ENCODE data around the gene GSTCD.
"Not testable (repeated sequence)": the region's sequence is repeated elsewhere in the genome, so short reads cannot be mapped to it uniquely, and the experiment has no call there.

The GSTCD gene

DNA sequence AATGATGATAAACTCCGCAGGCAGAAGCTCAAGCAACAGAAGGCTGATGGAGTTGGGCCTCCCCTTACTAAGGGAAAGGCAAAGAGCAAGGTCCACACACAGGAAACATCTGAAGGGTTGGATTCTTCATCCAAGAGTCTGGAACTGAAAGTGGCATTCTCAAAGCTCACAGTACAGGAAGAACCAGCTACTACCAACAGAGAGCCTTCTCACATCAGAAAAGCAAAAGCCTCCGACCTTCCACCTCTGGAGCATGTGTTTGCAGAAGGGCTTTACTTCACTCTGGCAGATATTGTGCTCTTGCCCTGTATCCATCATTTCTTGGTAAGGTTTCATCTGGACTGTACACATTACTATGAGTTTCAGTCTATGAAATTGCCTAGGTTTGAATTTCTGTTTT is 10.6 kb downstream of the GSTCD start:
- no peak for DNase-seq

DNA sequence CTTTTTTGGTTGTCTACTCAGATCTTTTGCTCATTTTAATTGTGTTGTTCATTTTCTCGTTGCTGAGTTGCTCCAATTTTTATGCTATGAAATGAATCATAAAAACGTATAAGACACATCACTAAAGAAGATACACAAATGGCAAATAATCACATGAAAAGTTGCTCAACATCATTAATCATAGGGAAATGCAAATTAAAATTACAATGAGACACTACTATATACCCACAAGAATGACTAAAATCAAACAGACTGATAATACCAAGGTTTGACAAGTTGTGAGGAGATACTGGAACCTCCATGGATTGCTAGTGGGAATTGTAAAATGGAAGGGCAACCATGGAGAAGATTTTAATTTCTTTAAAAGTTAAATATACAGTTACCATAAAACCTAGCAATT is 17.0 kb downstream of the GSTCD start:
- no peak for DNase-seq

DNA sequence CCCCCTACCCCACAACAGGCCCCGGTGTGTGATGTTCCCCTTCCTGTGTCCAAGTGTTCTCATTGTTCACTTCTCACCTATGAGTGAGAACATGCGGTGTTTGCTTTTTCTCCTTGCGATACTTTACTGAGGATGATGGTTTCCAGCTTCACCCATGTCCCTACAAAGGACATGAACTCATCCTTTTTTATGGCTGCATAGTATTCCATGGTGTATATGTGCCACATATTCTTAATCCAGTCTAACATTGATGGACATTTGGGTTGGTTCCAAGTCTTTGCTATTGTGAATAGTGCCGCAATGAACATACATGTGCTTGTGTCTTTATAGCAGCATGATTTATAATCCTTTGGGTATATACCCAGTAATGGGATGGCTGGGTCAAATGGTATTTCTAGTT is 21.3 kb downstream of the GSTCD start:
- DNase-seq: not testable (repeated sequence)

DNA sequence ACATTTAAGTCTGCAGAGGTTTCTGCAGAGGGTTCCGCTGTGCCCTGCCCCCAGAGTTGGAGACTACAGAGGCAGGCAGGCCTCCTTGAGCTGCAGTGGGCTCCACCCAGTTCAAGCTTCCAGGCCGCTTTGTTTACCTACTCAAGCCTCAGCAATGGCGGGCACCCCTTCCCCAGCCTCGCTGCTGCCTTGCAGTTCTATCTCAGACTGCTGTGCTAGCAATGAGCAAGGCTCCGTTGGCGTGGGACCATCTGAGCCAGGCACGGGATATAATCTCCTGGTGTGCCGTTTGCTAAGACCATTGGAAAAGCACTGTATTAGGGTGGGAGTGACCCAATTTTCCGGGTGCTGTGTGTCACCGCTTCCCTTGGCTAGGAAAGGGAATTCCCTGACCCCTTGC is 26.6 kb downstream of the GSTCD start:
- not testable (repeated sequence) for DNase-seq

DNA sequence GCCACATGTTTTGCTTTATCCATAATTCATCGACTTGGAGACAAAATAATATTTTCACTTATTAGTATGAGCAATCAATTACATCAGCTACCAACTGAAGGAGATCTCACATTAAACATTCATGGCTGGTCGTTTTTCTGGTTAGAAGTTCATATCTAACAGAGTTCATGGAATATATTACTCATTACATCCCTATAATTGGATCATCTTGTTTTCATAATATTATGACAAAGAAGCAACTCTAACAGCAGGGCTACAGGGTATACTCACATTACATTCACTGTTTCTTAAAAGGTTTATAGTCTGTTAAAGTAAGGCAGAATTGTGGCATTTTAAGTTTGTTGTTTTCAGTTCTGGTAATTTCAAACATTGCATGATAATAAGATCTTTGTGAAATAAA is 33.0 kb downstream of the GSTCD start:
- no peak for DNase-seq

DNA sequence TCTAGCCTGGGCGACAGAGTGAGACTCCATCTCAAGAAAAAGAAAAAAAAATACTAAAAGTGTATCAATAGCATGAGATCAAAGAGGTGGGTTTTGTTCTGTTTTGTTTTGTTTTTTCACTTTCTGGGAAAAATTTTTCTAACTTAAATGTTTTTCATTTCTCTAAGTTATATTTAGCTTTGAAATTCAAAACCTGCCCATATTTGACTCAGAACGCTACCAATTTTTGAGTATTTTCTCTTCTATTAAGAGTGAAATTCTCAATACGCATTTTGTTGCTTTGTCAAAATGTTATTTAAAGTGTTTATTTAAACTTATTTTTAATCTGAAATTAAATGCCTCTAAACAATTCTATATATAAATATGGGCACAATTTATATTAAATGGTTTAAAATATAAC is 39.6 kb downstream of the GSTCD start:
- DNase-seq: no peak

DNA sequence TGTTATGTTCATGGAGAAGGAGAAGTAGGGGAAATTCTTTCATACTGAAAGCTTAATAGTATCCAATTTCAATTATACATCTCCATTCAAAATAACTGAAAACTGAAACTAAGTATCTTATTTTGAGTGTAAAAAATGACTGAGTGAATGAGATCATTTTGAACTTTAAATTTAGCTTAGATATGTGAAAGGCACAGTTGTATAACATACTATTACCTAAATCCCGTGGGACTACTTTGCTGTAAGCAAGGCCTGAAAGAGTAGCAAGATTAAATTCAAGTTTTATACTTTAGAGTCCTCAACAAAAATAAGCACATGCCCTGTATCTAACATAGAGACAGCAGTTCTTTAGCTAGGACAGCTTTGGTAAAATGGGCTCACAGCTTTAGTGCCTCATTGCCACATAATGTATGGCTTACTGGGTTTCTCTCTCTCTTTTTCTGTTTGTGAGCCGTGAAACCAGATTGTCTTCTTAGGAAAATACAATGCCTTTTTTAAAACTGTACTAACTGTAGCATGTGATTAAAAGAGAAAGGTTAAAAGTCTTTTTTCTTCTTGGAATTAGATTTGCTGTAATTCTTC is 43.2 kb downstream of the GSTCD start:
- no peak for DNase-seq

DNA sequence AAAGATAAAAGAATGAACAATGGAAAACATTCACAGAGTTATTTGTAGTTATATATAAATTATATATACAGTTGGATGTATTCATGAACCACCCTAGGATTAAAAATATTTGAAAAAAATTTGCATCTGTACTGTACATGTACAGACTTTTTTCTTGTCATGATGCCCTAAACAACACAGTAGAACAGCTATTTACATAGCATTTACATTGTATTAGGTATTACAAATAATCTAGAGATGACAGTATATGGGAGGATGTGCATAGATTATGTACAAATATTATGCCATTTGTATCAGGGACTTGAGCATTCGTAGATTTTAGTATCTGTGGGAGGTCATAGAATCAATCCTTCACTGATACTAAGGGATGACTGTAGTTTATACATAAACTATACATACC is 44.8 kb downstream of the GSTCD start:
- DNase-seq: no peak

DNA sequence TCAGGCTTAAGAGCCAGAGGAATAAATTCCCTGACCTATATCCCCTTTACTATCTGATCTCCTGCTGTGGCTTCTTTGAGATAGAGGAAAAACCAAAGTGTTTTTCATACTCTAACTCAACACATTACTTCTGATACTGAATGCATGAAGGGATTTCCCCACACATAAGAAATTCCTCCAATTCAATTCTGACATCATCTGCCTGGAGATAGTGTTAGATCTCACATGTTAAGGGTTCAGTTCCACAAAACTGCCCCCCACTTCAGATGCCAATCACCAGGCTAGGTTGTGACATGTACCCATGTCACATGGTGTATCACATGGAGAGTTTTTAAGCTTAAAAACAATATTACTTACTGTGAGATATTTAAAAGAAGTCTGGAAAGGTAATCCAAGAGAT is 46.8 kb downstream of the GSTCD start:
- no peak for DNase-seq

DNA sequence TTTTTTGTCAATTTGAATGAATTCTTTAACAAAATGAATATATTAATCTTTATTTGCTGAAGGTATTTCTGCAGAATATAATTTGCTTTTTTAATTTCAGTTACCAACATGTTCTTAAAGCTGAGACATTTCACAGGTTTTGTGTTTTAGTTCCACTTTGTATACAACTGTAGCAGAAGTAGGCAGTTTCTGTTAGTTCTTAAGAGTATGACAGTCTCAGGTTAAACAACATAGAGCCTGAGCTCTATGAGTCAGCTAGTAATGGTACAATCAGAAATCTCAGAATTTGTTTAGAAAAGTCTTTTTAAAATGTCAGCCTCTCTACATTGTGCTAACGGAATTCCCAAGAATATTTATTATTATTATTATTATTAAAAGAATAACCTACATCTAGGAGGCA is 50.4 kb downstream of the GSTCD start:
- no peak for DNase-seq

DNA sequence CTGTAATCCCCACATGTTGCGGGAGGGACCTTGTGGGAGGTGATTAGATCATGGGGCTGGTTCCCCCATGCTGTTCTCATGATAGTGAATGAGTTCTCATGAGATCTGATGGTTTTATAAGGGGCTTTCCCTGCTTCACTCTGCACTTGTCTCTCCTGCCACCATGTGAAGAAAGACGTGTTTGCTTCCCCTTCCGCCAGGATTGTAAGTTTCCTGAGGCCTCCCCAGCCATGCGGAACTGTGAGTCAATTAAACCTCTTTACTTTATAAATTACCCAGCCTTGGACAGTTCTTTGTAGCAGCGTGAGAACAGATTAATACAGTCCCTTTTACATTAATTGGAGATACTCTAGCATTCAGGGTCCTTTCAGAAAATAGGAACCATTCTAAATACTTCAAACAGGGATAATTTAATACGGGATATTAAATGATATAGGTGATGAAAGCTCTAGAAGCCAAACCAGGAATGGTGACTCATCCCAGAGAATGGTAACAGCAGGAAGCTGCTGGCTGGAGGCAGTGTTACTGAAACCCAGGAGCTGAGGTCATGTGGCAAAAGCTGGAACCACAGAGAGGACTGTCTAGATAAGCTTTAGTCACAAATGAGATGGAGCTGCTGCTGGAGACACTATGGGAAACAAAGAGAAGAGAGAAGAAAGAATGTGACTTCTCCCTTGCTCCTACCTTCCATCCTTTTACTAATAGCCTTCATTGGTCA is 57.3 kb downstream of the GSTCD start:
- no peak for DNase-seq

DNA sequence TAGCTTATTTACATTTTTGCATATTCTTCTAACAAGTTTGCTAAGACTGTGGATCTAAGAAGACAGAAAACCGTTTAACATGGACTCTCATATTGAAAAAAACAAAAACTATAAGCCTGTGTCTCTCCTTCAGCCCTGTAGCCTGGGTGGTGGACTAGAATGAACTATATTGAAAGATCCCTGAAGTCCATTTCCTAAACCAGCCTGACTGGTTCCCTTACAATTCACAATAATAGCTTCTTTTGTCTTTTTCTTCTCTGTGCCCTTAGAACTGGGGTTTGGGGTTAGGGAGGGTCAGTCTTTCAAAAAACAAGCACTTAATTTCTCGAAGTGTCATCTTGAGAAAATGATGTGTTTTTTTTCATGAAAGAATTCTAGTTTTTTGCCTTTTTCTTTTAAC is 59.0 kb downstream of the GSTCD start:
- DNase-seq: no peak

DNA sequence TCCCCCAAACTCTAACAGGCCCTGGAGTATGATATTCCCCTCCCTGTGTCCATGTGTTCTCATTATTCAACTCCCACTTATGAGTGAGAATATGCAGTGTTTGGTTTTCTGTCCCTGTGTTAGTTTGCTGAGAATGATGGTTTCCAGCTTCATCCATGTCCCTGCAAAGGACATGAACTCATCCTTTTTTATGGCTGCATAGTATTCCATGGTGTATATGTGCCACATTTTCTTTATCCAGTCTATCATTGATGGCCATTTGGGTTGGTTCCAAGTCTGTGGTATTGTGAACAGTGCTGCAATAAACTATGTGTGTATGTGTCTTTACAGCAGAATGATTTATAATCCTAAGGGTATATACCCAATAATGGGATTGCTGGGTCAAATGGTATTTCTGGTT is 61.9 kb downstream of the GSTCD start:
- not testable (repeated sequence) for DNase-seq

DNA sequence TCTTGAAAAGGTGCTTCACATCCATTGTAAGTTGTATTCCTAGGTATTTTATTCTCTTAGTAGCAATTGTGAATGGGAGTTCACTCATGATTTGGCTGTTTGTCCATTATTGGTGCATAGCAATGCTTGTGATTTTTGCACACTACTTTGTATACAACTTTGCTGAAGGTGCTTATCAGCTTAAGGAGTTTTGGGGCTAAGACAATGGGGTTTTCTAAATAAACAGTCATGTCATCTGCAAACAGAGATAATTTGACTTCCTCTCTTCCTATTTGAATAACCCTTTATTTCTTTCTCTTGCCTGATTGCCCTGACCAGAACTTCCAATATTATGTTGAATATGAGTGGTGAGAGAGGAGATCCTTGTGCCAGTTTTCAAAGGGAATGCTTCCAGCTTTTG is 63.5 kb downstream of the GSTCD start:
- DNase-seq: not testable (repeated sequence)

DNA sequence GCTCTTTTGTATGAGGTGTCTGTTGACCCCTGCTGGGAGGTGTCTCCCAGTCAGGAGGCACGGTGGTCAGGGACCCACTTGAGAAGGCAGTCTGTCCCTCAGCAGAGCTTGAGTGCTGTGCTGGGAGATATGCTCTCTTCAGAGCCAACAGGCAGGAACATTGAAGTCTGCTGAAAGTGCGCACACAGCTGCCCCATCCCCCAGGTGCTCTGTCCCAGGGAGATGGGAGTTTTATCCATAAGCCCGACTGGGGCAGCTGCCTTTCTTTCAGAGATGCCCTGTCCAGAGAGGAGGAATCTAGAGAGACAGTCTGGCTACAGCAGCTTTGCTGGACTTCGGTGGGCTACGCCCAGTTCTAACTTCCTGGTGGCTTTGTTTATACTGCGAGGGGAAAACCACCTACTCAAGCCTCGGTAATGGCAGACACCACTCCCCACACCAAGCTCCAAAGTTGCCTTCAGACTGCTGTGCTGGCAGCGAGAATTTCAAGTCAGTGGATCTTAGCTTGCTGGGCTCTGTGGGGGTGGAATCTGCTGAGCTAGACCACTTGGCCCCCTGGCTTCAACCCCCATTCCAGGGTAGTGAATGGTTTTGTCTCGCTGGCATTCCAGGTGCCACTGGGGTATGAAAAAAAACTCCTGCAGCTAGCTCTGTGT is 67.3 kb downstream of the GSTCD start:
- not testable (repeated sequence) for DNase-seq

DNA sequence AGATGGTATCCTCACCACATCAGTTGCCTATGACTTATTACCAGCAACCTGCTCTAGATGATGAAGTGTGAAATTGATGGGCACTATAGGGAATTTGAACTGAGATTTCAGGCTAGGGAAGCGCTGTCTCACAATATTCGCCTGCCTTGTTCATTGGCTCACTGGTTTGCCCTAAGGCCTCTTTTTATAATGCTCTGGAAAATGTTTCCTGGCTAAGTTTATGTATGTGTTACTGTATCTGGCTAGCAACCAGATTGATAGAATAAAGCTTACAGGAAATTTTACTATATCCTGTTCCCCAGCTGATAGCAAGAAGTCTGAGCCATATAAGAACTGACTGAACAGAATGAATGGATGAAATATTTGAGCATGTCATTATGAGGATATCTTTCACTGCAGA is 71.6 kb downstream of the GSTCD start:
- no peak for DNase-seq

DNA sequence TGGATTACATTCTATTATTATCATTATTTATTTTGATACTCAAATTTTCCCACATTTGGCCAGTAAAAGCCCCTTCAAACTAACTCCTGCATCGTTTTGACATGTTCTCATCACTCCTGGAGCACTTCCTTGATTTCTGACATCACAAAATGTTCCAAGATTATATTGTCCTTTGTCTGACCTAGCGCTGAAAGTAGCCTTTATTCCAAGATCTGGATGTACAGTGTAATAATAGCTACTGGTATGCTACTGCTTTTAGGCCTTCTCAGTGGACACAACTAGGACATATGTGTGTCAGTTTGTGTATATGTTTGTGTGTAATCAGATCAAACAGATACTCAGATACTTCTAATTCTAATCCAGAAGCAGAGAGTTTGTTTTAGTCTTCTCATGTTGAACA is 76.2 kb downstream of the GSTCD start:
- DNase-seq: no peak

DNA sequence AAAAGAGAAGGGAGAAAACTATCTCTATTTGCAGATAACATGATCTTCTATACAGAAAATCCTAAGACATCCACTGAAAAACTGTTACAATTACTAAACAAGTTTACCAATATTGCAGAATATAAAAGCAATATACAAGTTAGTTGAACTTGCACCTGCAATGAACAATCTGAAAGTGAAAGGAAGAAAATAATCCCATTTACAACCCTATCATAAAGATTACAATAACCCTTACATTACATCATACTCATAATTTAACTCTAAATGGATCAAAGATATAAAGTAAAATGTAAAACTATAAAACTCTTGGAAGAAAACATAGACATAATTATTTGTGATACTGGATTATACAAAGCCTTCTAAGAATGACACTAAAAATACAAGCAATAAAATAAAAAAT is 77.2 kb downstream of the GSTCD start:
- no peak for DNase-seq

DNA sequence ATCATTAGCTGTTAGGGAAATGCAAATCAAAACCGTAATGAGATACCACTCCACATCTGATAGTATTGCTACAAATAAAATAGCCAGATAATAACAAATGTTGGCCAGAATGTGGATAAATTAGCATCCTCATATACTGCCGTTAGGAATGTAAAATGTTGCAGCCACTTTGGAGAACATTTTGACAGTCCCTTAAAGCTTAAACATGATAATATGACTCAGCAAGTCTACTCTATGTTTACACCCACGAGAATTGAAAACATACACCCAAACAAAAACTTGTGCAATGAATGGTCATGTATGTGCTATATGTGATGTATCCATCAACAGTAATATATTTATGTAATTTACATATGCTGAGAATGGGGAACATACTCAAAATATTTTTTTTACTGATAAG is 78.2 kb downstream of the GSTCD start:
- DNase-seq: no peak

DNA sequence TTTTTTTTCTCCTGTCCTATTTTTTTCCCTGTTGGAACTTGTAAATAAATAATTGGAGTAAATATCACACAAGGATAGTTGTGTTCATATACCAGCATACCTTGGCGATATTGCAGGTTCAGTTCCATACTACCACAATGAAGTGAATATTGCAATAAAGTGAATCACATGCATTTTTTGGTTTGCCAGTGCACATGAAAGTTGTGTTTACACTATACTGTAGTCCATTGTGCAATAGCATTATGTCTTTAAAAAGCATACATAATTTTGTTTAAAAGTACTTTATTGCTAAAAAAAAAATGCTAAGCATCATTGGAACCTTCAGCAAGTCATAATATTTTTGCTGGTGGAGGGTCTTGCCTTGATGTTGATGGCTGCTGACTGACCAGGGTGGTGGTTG is 88.6 kb downstream of the GSTCD start:
- no peak for DNase-seq

DNA sequence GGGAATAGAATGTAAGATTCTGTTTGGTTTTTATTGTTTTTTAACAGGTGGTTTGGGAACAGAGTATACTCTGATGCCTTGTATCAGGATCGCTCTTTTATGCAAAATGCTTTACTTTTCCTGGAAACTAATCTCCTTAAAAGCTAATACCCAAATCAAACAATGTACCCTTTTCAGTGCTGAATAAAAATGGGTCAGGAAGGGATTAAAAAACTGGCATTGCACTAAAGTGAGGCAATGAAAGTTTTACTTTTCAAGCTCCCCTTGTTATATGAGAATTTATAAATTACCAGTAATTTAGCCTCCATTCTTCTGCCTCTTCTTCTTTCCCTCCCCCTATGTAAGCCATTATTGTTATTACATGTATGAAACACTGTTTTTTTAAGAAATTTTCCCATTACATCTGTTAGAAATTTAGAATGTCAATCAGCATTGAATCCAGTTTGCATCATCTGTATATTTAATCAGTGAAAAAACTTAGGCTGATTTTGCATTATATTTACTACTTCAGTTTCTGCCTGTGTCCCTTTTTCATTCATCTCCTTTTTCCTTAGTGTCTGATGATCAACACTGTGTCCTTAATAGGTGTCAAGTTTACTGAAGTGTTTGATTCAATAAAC is 97.0 kb downstream of the GSTCD start:
- no peak for DNase-seq

DNA sequence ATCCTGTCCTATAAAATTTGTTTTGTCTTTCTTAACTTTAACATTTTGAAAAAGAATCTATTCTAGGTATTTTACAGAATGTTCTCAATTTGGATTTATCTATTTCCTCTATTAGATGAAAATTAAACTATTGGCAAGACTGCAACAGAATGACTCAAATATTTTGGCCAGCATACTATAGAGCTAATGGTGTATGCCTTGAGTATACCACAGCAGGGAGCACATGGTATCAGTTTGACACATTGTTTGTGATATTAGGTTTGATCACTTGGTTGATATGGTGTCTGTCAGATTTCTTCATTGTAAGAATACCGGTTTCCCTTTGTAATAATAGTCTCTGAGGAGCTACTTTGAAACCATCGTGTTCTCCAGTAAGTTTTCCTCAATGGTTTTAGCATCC is 98.9 kb downstream of the GSTCD start:
- no peak for DNase-seq

DNA sequence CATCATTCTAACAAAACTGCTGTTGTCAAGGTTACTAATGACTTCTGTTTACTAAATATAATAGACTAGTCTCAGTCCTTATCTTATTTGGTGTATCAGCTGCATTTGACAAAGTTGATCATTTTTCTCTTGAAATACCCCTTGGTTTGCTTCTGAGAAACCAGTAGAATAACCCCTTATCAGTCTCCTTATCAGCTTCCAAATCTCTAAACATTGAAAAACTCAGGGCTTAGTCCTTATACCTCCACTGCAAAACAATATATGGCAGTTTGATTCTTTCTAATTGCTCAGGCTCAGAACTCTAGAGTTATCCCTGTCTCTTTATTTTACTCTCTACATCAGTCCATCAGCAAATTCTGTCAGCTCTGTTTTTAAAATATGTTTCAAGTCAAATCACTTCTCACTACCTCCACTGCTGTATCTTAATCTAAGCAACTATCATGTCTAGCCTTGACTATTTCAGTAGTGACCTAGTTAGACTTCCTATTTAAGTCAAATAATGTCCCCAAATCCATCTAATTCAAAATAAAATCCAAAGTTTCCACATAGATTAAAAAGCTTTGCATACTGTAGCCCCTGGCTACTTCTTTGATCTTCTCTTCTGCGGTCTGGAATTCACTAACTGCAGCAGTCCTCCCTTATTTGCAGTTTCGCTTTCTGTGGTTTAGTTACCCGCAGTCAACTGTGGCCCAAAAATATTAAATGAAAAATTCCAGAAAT is 99.6 kb downstream of the GSTCD start:
- DNase-seq: no peak

DNA sequence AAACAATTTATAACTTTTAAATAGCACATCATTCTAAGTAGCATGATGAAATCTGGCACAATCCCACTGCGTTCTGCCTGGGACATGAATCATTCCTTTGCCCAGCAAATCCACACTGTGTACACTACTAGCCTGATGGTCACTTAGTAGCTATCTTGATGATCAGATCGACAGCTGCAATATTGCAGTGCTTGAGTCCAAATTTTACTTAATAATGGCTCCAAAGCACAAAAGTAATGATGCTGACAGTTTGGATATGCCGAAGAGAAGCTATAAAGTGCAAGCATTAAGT is 100.1 kb downstream of the GSTCD start:
- no peak for DNase-seq
